Sigmoid colon (tissue), 7 donors: ENCODE measurements around the gene ERCC5. TPM values are rescaled to one million over a fixed set of nuclear protein-coding genes. Genes with fewer than 3 reads are reported as not detected.
A peak's percentile ranks its signal among the peaks of the same experiment; 100 is the strongest.

Experiments
- DNase-seq: peaks from one replicate; pipeline ENCODE4 v3.0.0-alpha.2; 2019
- H3K27ac ChIP-seq, 4 donors: fragments of 200-600 bp; sonication (generic); one replicate each; pipeline ENCODE4 v1.5.1; 2016 to 2019; ENCODE audit warnings: mild to moderate bottlenecking in 1 of 4
- H3K27me3 ChIP-seq, 3 donors: fragments of 200-600 bp; sonication (generic); one replicate each; pipeline ENCODE4 v1.5.1; 2019; ENCODE audit warnings: mild to moderate bottlenecking in 1 of 3
- H3K36me3 ChIP-seq, 4 donors: fragments of 200-600 bp; sonication (generic); one replicate each; pipeline ENCODE4 v1.5.1; 2016 to 2019
- H3K4me1 ChIP-seq, 4 donors: fragments of 200-600 bp; sonication (generic); one replicate each; pipeline ENCODE4 v1.5.1; 2017 to 2019
- H3K4me3 ChIP-seq, 4 donors: fragments of 200-600 bp; sonication (generic); one replicate each; pipeline ENCODE4 v1.5.1; 2017 to 2019; ENCODE audit warnings: mild to moderate bottlenecking in 2 of 4, moderate library complexity in 1 of 4
- H3K9me3 ChIP-seq, 4 donors: fragments of 200-600 bp in 3 of 4; sonication (generic) in 3 of 4; one replicate each; pipeline versions ENCODE4 v1.5.1 to v1.6.1; 2013 to 2019
- EP300 ChIP-seq, 4 donors: sonication (generic); formaldehyde crosslinking; IDR thresholded peaks; one replicate each; pipeline ENCODE4 v1.6.1; 2017; ENCODE audit warnings: antibody characterized with exemption in 4 of 4
- POLR2A ChIP-seq, 2 donors: fragments of 450-650 bp; IDR thresholded peaks; one replicate each; pipeline ENCODE4 v1.6.1; 2016; ENCODE audit warnings: antibody characterized with exemption in 2 of 2, mild to moderate bottlenecking in 2 of 2, moderate library complexity in 2 of 2
- POLR2AphosphoS5 ChIP-seq, 4 donors: sonication (generic); formaldehyde crosslinking; IDR thresholded peaks; one replicate each; pipeline ENCODE4 v1.6.1; 2017; ENCODE audit warnings: antibody characterized with exemption in 4 of 4
- WGBS, 2 donors: extraction: QIAGEN DNeasy Blood & Tissue Kit; methylation state at CpG; one replicate each; pipeline ENCODE4 v1.1.7; 2013; 5-methylcytosine and 5-hydroxymethylcytosine counted together
- intact Hi-C: fragments of 100-400 bp; cut with DNase I; formaldehyde crosslinking; loops from one replicate; pipeline ENCODE4 v1.15.1; 2023
- polyA plus RNA-seq, 3 donors: library from polyadenylated mRNA; stranded (reverse); fragments of 200-250 nt; gene quantifications; one replicate each; pipeline ENCODE4 v1.2.3, GENCODE V29; 2013
- total RNA-seq, 4 donors: library from RNA; depleted of rRNA; stranded (reverse); fragments of >200 nt; gene quantifications; one replicate each; pipeline ENCODE4 v1.1.0, GENCODE V29; 2016
- TF ChIP-seq, protein P1 (sequence below), 4 experiments: fragments of 450-650 bp in 3 of 4; fragments of 200-600 bp in 1 of 4; IDR thresholded peaks; one replicate each; pipeline ENCODE4 v1.5.1; 2016 to 2019; ENCODE audit warnings: antibody characterized with exemption in 4 of 4, mild to moderate bottlenecking in 3 of 4, moderate library complexity in 2 of 4
- donor health status: healthy with polysubstance abuse.
- donor health status: Bipolar disorder and iron deficiency.
- donor health status: healthy.

The ERCC5 gene
- total and polyA plus RNA-seq, 7 donors = 30.7 to 68.5 (median 51.2) TPM

DNA sequence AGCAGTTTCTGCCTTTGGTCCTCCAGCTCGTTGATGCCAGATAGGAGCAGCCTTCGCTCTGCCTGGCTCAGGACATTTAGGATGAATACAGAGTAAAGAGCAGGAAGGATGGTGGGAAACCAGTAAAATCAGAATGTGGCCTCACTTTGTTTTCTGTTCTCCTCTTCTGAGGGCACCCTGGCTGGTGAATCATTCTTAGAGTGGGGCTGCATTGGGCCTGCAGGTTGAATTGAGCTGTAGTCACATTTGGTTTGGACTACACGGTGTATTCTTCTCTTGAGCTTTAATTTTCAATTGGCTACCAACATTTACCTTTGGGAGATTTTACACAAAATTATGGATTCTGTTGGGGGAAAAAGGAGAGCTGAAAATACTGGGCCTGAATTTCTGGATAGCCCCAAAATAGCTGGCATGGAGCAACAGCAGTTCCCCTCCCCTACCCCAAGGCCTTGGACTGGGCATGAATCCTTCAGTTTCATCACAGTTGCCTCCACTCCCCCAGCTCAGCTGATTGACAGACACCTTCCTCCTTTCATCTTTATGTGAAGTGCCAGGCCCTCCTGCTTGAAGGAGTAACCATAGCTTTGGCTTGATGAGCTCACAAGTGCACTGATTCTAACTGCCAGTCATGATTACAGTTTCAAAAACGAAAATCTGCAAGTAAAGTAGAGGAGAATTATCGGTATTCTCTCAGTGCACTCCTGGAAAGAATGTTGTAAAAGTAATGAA is 24.3 kb downstream of the ERCC5 start:
- WGBS, 2 donors = 61 to 66% methylated on average over 5 of the region's 5 CpGs
- TF ChIP-seq EP300 (IDR thresholded peaks at IDR 0.05) (no peak), POLR2A (IDR thresholded peaks at IDR 0.05) (no peak), POLR2AphosphoS5 (IDR thresholded peaks at IDR 0.05) (no peak)
- TF ChIP-seq, protein P1, sequence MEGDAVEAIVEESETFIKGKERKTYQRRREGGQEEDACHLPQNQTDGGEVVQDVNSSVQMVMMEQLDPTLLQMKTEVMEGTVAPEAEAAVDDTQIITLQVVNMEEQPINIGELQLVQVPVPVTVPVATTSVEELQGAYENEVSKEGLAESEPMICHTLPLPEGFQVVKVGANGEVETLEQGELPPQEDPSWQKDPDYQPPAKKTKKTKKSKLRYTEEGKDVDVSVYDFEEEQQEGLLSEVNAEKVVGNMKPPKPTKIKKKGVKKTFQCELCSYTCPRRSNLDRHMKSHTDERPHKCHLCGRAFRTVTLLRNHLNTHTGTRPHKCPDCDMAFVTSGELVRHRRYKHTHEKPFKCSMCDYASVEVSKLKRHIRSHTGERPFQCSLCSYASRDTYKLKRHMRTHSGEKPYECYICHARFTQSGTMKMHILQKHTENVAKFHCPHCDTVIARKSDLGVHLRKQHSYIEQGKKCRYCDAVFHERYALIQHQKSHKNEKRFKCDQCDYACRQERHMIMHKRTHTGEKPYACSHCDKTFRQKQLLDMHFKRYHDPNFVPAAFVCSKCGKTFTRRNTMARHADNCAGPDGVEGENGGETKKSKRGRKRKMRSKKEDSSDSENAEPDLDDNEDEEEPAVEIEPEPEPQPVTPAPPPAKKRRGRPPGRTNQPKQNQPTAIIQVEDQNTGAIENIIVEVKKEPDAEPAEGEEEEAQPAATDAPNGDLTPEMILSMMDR (IDR thresholded peaks at IDR 0.05) = no peak
- Histone ChIP-seq H3K27me3 (no peaks in the 10 kb centered on the region), H3K4me1 (peaks cover 0 to 15% (median 3%) of the 10 kb centered on the region in 4 donors), H3K27ac (no peak overlapping the region), H3K36me3 (peaks cover 5 to 83% (median 40%) of the 10 kb centered on the region in 4 donors), H3K4me3 (no peak overlapping the region), H3K9me3 (no peaks in the 10 kb centered on the region)
- intact Hi-C loops = no loop called here
- DNase-seq = no peak

GRCh38 chr13:102870677-102871415 is 25.0 kb downstream of the ERCC5 start:
- H3K9me3 ChIP-seq = no peaks in the 10 kb centered on the region
- peaks cover 0 to 15% (median 3%) of the 10 kb centered on the region in 4 donors for H3K4me1 ChIP-seq
- DNase-seq = no peak
- no peak overlapping the region for H3K4me3 ChIP-seq
- peaks cover 5 to 83% (median 44%) of the 10 kb centered on the region in 4 donors for H3K36me3 ChIP-seq
- TF ChIP-seq, protein P1 (IDR thresholded peaks at IDR 0.05) = peak in 3 of 4 experiments; percentile 37 to 74 (median 47)
- no peak for TF ChIP-seq EP300 (IDR thresholded peaks at IDR 0.05)
- no peak for TF ChIP-seq POLR2AphosphoS5 (IDR thresholded peaks at IDR 0.05)
- no peak for TF ChIP-seq POLR2A (IDR thresholded peaks at IDR 0.05)
- H3K27ac ChIP-seq = no peak overlapping the region
- H3K27me3 ChIP-seq = no peaks in the 10 kb centered on the region
- WGBS, 2 donors = 57 to 64% methylated on average over 22 of the region's 22 CpGs
- intact Hi-C loops = no loop called here

GRCh38 chr13:102872131-102872530 is 26.3 kb downstream of the ERCC5 start:
- intact Hi-C loops = no loop called here
- 88 to 92% methylated on average over 7 of the region's 7 CpGs for WGBS, 2 donors
- no peaks in the 10 kb centered on the region for H3K27me3 ChIP-seq
- H3K4me3 ChIP-seq = no peak overlapping the region
- TF ChIP-seq, protein P1 (IDR thresholded peaks at IDR 0.05) = no peak
- TF ChIP-seq POLR2AphosphoS5 (IDR thresholded peaks at IDR 0.05) (no peak), EP300 (IDR thresholded peaks at IDR 0.05) (no peak), POLR2A (IDR thresholded peaks at IDR 0.05) (no peak)
- peaks cover 0 to 83% (median 41%) of the 10 kb centered on the region in 4 donors for H3K36me3 ChIP-seq
- peaks cover 0 to 15% (median 3%) of the 10 kb centered on the region in 4 donors for H3K4me1 ChIP-seq
- no peaks in the 10 kb centered on the region for H3K9me3 ChIP-seq
- DNase-seq = no peak
- no peak overlapping the region for H3K27ac ChIP-seq

DNA sequence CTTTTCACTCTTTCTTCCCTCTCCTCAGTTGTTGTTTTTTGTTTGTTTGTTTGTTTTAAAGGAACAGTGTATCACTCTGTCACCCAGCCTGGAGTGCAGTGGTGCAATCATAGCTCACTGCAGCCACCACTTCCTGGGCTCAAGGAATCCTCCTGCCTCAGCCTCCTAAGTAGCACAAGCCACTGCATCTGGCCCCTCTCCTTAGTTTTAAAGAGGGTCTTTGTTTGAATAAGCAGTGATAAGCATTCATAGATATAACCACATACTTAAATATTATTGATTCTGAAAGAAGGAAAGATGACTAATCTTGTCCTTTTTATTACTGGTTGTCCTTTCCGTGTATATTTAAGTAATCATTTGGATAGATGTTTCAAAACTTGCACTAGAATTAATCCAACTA is 26.7 kb downstream of the ERCC5 start:
- H3K9me3 ChIP-seq = no peaks in the 10 kb centered on the region
- peaks cover 0 to 83% (median 37%) of the 10 kb centered on the region in 4 donors for H3K36me3 ChIP-seq
- TF ChIP-seq, protein P1 (IDR thresholded peaks at IDR 0.05) = no peak
- TF ChIP-seq POLR2AphosphoS5 (IDR thresholded peaks at IDR 0.05) (no peak), EP300 (IDR thresholded peaks at IDR 0.05) (no peak), POLR2A (IDR thresholded peaks at IDR 0.05) (no peak)
- intact Hi-C loops = no loop called here
- DNase-seq = no peak
- 63 to 65% methylated on average over 1 of the region's 1 CpG for WGBS, 2 donors
- peaks cover 0 to 15% (median 3%) of the 10 kb centered on the region in 4 donors for H3K4me1 ChIP-seq
- H3K27ac ChIP-seq = no peak overlapping the region
- H3K4me3 ChIP-seq = no peak overlapping the region
- no peaks in the 10 kb centered on the region for H3K27me3 ChIP-seq
